Keratinocyte (primary cell): Measurements from ENCODE around the gene ZNF235. TPM values are rescaled to one million over a fixed set of nuclear protein-coding genes. Genes with fewer than 3 reads are reported as not detected.
A peak's percentile ranks its signal among the peaks of the same experiment; 100 is the strongest.

Experiments used
- DNase-seq: peaks from one replicate; pipeline ENCODE4 v3.0.0-alpha.2; 2011; ENCODE audit warnings: low read depth, missing footprints, low spot score
- FAIRE-seq: peaks from 2 replicates; lab custom pipeline; 2011; peaks lifted over from hg19 to GRCh38; lab: Jason Lieb, UNC
- H2AFZ ChIP-seq: 2 replicates; pipeline ENCODE4 v1.6.0; 2012; ENCODE audit warnings: low read length, control low read depth, inconsistent platforms; ENCODE audit not compliant: control insufficient read depth
- H3K27ac ChIP-seq: 2 replicates; pipeline ENCODE4 v1.5.1; 2011; ENCODE audit warnings: low read length; ENCODE audit not compliant: control insufficient read depth, insufficient read depth
- H3K27me3 ChIP-seq: 3 replicates; pipeline ENCODE4 v1.6.0; 2011; ENCODE audit warnings: low read length; ENCODE audit not compliant: control insufficient read depth, insufficient read depth; ENCODE audit errors: extremely low read depth
- H3K36me3 ChIP-seq, 2 experiments: 2 replicates in 1 of 2; 3 replicates in 1 of 2; pipeline ENCODE4 v1.5.1; 2011; ENCODE audit warnings: low read length in 2 of 2, mild to moderate bottlenecking in 1 of 2; ENCODE audit not compliant: control insufficient read depth in 2 of 2, insufficient read depth in 2 of 2; ENCODE audit errors: extremely low read depth in 1 of 2
- H3K4me1 ChIP-seq: 3 replicates; pipeline ENCODE4 v1.5.1; 2011; ENCODE audit warnings: low read length; ENCODE audit not compliant: control insufficient read depth, insufficient read depth; ENCODE audit errors: extremely low read depth
- H3K4me2 ChIP-seq: 3 replicates; pipeline ENCODE4 v1.6.0; 2011; ENCODE audit warnings: low read depth, low read length; ENCODE audit not compliant: control insufficient read depth, insufficient read depth; ENCODE audit errors: extremely low read depth
- H3K4me3 ChIP-seq, 3 experiments: fragments of 200-600 bp in 1 of 3; sonication (generic) in 1 of 3; 2 replicates in 2 of 3; 3 replicates in 1 of 3; pipeline ENCODE4 v1.5.1; 2011 to 2016; ENCODE audit warnings: low read length in 3 of 3, mild to moderate bottlenecking in 3 of 3, control low read depth in 2 of 3, inconsistent platforms in 1 of 3, low read depth in 1 of 3, mixed read lengths in 1 of 3, mixed run types in 1 of 3, moderate library complexity in 1 of 3; ENCODE audit not compliant: control insufficient read depth in 2 of 3, insufficient read depth in 2 of 3; ENCODE audit errors: extremely low read depth in 1 of 3
- H3K79me2 ChIP-seq: 2 replicates; pipeline ENCODE4 v1.6.0; 2012; ENCODE audit warnings: low read length; ENCODE audit not compliant: control insufficient read depth, insufficient read depth
- H3K9ac ChIP-seq: 3 replicates; pipeline ENCODE4 v1.6.0; 2011; ENCODE audit warnings: low read length; ENCODE audit not compliant: control insufficient read depth, insufficient read depth; ENCODE audit errors: extremely low read depth
- H3K9me1 ChIP-seq: 3 replicates; pipeline ENCODE4 v1.6.0; 2011; ENCODE audit warnings: low read length; ENCODE audit not compliant: control insufficient read depth, insufficient read depth; ENCODE audit errors: extremely low read depth
- H3K9me3 ChIP-seq: 2 replicates; pipeline ENCODE4 v1.5.1; 2012; ENCODE audit warnings: low read depth, low read length; ENCODE audit not compliant: control insufficient read depth
- H4K20me1 ChIP-seq: 3 replicates; pipeline ENCODE4 v1.6.0; 2011; ENCODE audit warnings: low read length; ENCODE audit not compliant: control insufficient read depth, insufficient read depth; ENCODE audit errors: extremely low read depth
- CTCF ChIP-seq, 3 experiments: IDR thresholded peaks in 1 of 3; conservative IDR thresholded peaks in 1 of 3; optimal IDR thresholded peaks in 1 of 3; 2 replicates in 2 of 3; 3 replicates in 1 of 3; pipeline versions ENCODE3 to v1.5.1; 2011; ENCODE audit warnings: low read length in 3 of 3, mild to moderate bottlenecking in 3 of 3, moderate library complexity in 2 of 3, control low read depth in 1 of 3, inconsistent platforms in 1 of 3; ENCODE audit not compliant: insufficient read depth in 2 of 3; ENCODE audit errors: extremely low read depth in 1 of 3
- EZH2 ChIP-seq: IDR thresholded peaks from one replicate; pipeline ENCODE4 v1.6.1; 2012; ENCODE audit warnings: inconsistent platforms, mild to moderate bottlenecking, low read length, moderate library complexity
- dilution Hi-C: fragments of 300-500 bp; cut with MboI; formaldehyde crosslinking; loops from one replicate; pipeline ENCODE4 v1.7.0; 2020; ENCODE audit warnings: low sequenced_read_pairs; ENCODE audit not compliant: extremely low pct_ligation_motif_present
- polyA plus RNA-seq, 5 experiments: library from polyadenylated mRNA; depleted of rRNA in 3 of 5; stranded (reverse) in 3 of 5; stranded (forward) in 1 of 5; unstranded in 1 of 5; fragments of >200 nt; gene quantifications; 1 replicate in 1 of 5; 2 replicates in 3 of 5; 3 replicates in 1 of 5; pipeline versions ENCODE4 v1.2.1 to v1.2.3, GENCODE V29; 2011 to 2012; ENCODE audit warnings: missing spikeins in 2 of 5, low read depth in 1 of 5, low replicate concordance in 1 of 5

Gene ZNF235
- polyA plus RNA-seq, 1 donor (not counting 4 experiments of a cell fraction or from before 2014, with no cell fraction given): 6.1 TPM

- Histone ChIP-seq H3K9me3 (no peaks in the 10 kb centered on the region), H3K27me3 (no peaks in the 10 kb centered on the region), H3K9ac (no peak overlapping the region), H3K4me1 (peaks cover 7% of the 10 kb centered on the region), H3K4me3 (no peak overlapping the region), H4K20me1 (no peaks in the 10 kb centered on the region), H3K36me3 (peaks cover 0 to 4% of the 10 kb centered on the region in 2 experiments), H3K9me1 (no peaks in the 10 kb centered on the region), H3K27ac (no peak overlapping the region), H2AFZ (peak overlapping the region; percentile 32), H3K4me2 (peak overlapping the region; percentile 91), H3K79me2 (peaks cover 2% of the 10 kb centered on the region)
- dilution Hi-C loops: no loop called here
- DNase-seq (no peak), FAIRE-seq (no peak)
- no peak for TF ChIP-seq CTCF (optimal IDR thresholded peaks at IDR 0.05 in 1 of 3, IDR thresholded peaks at IDR 0.05 in 1 of 3, conservative IDR thresholded peaks at IDR 0.05 in 1 of 3; ENCODE audit: extremely low read depth in 1 of 3, insufficient read depth in 2 of 3, low read length in 3 of 3)
- TF ChIP-seq EZH2: no peak
These were observed 632 bp upstream of the ZNF235 start for GRCh38 chr19:44305457-44305856.

- dilution Hi-C loops: no loop called here
- H3K4me3 ChIP-seq: peak overlapping the region; percentile 73 to 97 (median 77)
These were observed 753 bp downstream of the ZNF235 start for GRCh38 chr19:44303976-44304568.

More at GRCh38 chr19:44303976-44304568, 753 bp downstream of the ZNF235 start:
- H4K20me1 ChIP-seq: no peaks in the 10 kb centered on the region
- no peak for TF ChIP-seq EZH2
- no peak for TF ChIP-seq CTCF (optimal IDR thresholded peaks at IDR 0.05 in 1 of 3, IDR thresholded peaks at IDR 0.05 in 1 of 3, conservative IDR thresholded peaks at IDR 0.05 in 1 of 3; ENCODE audit: extremely low read depth in 1 of 3, insufficient read depth in 2 of 3, low read length in 3 of 3)
- peak overlapping the region; percentile 77 for H3K9ac ChIP-seq
- no peaks in the 10 kb centered on the region for H3K9me3 ChIP-seq
- no peaks in the 10 kb centered on the region for H3K9me1 ChIP-seq
- DNase-seq (no peak), FAIRE-seq (peak; percentile 32)
- H2AFZ ChIP-seq: peak overlapping the region; percentile 81
- no peaks in the 10 kb centered on the region for H3K27me3 ChIP-seq
- H3K4me2 ChIP-seq: peak overlapping the region; percentile 91
- H3K4me1 ChIP-seq: peaks cover 7% of the 10 kb centered on the region
- peaks cover 8 to 9% of the 10 kb centered on the region in 2 experiments for H3K36me3 ChIP-seq
- peak overlapping the region; percentile 71 for H3K27ac ChIP-seq
- H3K79me2 ChIP-seq: peaks cover 2% of the 10 kb centered on the region
